CD4-positive, alpha-beta T cell treated with Interleukin-21 for 1 hour (primary cell): ENCODE results near the gene TUB.

Experiments
- DNase-seq: peaks from one replicate; pipeline ENCODE4 v3.0.0-alpha.2; 2020

The TUB gene

GRCh38 chr11:8093931-8094575 is 13.0 kb downstream of the TUB start:
- DNase-seq, result no peak

GRCh38 chr11:8094656-8095055 is 13.6 kb downstream of the TUB start:
- no peak for DNase-seq

GRCh38 chr11:8095371-8095770 is 14.4 kb downstream of the TUB start:
- no peak for DNase-seq

GRCh38 chr11:8095806-8096522 is 15.0 kb downstream of the TUB start:
- no peak for DNase-seq

GRCh38 chr11:8096575-8096974 is 15.6 kb downstream of the TUB start:
- DNase-seq, result no peak

GRCh38 chr11:8097062-8097461 is 16.1 kb downstream of the TUB start:
- no peak for DNase-seq

GRCh38 chr11:8097468-8097867 is 16.5 kb downstream of the TUB start:
- no peak for DNase-seq

GRCh38 chr11:8097926-8098325 is 16.9 kb downstream of the TUB start:
- no peak for DNase-seq

GRCh38 chr11:8098361-8098760 is 17.4 kb downstream of the TUB start:
- no peak for DNase-seq

GRCh38 chr11:8098879-8099278 is 17.9 kb downstream of the TUB start:
- DNase-seq, result no peak

- peak; percentile 65 for DNase-seq
Observed at GRCh38 chr11:8099291-8099899, 18.4 kb downstream of the TUB start.

GRCh38 chr11:8100158-8100557 is 19.1 kb downstream of the TUB start:
- no peak for DNase-seq

- DNase-seq, result no peak
Observed at GRCh38 chr11:8100605-8101004, 19.6 kb downstream of the TUB start.

GRCh38 chr11:8101421-8101820 is 20.4 kb downstream of the TUB start:
- DNase-seq, result no peak

- DNase-seq, result no peak
Observed at GRCh38 chr11:8102296-8102915, 21.4 kb downstream of the TUB start.

GRCh38 chr11:8102965-8103364 is 22.0 kb downstream of the TUB start:
- DNase-seq, result no peak

- no peak for DNase-seq
Observed at GRCh38 chr11:8103909-8104308, 22.9 kb downstream of the TUB start.

- DNase-seq, result no peak
Observed at GRCh38 chr11:8105133-8105532, 24.1 kb downstream of the TUB start.

GRCh38 chr11:8105666-8106065 is 24.7 kb downstream of the TUB start:
- DNase-seq, result no peak

GRCh38 chr11:8106679-8107078 is 25.7 kb downstream of the TUB start:
- DNase-seq, result no peak

- DNase-seq, result no peak
Observed at GRCh38 chr11:8107642-8108041, 26.6 kb downstream of the TUB start.

GRCh38 chr11:8108421-8108820 is 27.4 kb downstream of the TUB start:
- DNase-seq, result no peak

- no peak for DNase-seq
Observed at GRCh38 chr11:8109675-8110074, 28.7 kb downstream of the TUB start.

- DNase-seq, result no peak
Observed at GRCh38 chr11:8110396-8110795, 29.4 kb downstream of the TUB start.
